Activated gamma-delta T cell treated with Interleukin-2 at 50 U/mL for 16 hours (primary cell): ENCODE results near the gene RIC3.

Experiments used
- DNase-seq: peaks from one replicate; pipeline ENCODE4 v3.0.0-alpha.2; 2020

RIC3 gene

DNA sequence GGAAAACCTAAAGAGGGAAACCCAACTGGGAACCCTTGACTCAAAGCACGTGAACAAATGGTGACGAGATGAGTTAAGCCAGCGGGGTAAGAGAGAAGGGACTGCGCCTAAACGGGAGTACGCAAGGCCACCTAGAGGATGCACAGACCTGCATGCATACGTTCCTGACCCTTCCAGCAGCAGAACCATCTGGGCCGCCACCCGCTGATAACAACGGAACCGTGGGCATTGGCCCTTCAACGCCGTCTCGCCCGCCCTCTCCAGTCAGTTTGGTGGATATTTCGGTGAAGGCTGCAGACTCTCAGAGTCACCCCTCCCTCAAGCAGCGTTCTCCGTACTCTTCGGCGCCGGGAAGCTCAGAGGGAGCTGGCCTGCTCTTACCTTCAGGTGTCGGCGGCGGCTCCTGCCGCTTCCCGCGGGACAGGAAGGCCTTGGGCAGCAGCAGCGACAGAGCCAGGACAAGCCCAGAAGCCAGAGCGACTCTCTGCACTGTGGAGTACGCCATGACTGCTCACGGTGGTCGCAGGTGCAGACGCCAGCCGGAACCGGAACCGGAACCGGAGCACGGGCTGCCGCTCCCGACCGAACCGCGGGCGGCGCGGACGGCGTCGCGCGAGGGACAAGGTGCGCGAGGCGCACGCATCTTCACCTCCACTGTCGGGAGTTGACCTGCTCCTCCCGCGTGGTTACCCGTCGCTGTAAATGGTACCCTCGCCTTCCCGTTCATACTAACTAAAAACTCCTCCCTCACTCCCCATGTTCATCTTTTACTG is at the start of gene RIC3:
RIC3 (minus strand) TSS at position 541 of the 773 bp plus-strand sequence; CDS start at position 505, 36 bp downstream.
- DNase-seq, result peak; percentile 26

DNA sequence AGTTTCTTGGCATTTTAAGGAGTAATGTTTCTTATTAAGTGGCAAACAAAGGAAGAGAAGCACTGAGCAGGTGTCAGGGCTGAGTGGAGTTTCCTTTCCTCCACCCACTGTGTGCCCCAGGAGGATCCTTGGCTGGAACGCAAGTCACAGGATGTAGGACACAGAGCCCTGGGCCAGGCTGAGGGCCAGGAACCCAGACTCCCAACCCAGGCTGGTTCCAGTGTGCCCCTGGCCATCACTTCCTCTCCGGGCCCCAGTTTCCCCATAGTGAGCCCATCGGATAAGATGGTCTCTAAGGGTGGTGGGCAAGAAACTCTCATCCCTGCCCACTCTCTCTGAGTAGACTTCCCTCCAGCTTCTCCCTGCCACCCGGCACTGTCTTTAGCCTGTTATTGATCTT is 49.6 kb upstream of the RIC3 start:
- no peak for DNase-seq

GRCh38 chr11:8217926-8218325 is 49.1 kb upstream of the RIC3 start:
- no peak for DNase-seq

- no peak for DNase-seq
Measured at GRCh38 chr11:8217136-8217535, 48.3 kb upstream of the RIC3 start.

GRCh38 chr11:8213376-8213775 is 44.6 kb upstream of the RIC3 start:
- DNase-seq, result no peak

DNA sequence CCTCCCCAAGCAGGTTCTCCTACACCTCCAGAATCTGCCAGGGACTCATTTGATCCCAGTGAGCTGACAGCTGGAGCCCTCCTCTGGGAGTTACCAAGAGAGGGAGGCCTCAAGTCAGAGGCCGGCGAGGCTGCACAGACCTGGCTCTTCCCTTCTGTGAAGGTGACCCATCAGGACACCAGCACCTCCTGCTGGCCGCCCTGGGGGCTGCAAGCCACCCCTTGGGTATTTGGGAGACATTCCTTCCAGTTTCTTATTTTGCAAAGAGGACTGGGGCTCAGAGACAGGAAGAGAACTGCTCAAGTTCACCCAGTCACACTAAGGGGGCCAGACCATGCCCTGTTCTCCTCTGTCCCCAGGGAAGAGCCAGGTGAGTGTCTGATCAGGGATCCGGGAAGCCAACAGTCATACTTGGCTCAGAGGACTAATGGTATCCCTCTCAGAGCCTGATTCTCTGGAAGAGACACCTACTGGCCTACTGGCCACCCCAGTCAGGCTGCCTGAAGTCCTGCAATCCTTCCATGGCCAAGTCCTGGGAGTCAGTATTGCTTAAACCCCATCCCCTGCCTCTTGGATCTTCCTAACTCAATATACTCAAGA is 40.5 kb upstream of the RIC3 start:
- DNase-seq, result no peak

- no peak for DNase-seq
Measured at GRCh38 chr11:8207080-8208000, 38.5 kb upstream of the RIC3 start.

- DNase-seq, result no peak
Measured at GRCh38 chr11:8206251-8207079, 37.6 kb upstream of the RIC3 start.

GRCh38 chr11:8205566-8205965 is 36.7 kb upstream of the RIC3 start:
- no peak for DNase-seq

- DNase-seq, result no peak
Measured at GRCh38 chr11:8204596-8204995, 35.8 kb upstream of the RIC3 start.

GRCh38 chr11:8204025-8204424 is 35.2 kb upstream of the RIC3 start:
- DNase-seq, result no peak

- DNase-seq, result no peak
Measured at GRCh38 chr11:8203414-8203715, 34.5 kb upstream of the RIC3 start.

GRCh38 chr11:8202516-8203413 is 33.9 kb upstream of the RIC3 start:
- DNase-seq, result no peak

DNA sequence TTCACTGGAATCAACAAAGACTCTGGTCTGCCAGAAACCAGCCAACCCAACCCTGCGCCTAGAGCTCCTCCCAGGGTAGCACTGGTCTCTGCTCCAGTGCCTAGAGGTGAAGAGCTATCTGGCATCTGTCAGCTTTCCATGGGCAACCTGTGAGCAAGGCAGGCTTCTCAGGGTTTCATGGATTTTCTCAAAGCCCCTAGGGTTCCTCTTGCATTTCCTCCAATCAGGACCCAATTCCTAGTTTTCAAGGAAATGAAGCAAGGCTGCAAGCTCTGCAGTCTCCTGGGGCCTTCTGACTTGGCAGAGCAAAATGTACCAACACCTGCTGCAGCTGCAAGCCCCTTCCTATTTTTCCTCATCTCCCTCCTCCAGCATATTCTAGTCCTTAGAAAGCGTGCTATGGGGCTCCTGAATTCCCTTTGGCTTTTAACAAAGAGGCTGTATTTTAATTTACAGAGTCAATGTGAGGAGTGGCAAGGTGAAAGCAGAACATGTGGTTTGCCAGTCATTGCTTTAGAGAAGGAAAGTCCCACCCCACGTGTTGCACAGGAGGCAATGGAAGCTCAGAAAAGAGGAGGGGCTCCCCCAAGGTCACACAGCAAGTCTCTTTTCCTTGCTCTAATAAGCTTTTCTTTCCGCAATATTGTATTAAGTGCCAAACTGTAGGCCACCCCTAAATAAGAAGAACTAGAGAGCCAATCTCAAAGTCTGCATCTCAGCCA is 33.0 kb upstream of the RIC3 start:
- DNase-seq, result no peak

DNA sequence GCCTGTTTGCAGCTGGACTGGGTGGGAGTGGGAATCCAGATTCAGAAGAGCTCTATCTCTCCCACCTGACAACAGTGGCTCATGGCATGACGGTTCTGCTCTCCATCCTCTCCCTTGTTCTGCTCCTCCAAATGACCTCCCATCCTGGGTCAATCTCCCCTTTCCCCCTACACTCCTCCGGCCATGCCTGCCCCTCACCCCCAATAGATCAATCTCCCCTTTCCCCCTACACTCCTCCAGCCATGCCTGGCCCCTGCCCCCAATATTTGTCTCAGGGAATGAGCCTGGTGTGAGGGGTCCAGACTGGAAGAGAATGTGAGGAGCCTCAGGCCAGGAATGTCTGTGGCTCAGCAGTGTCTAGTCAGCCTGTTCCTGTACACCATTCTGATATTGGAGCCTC is 30.9 kb upstream of the RIC3 start:
- no peak for DNase-seq

GRCh38 chr11:8196749-8197148 is 27.9 kb upstream of the RIC3 start:
- no peak for DNase-seq

DNA sequence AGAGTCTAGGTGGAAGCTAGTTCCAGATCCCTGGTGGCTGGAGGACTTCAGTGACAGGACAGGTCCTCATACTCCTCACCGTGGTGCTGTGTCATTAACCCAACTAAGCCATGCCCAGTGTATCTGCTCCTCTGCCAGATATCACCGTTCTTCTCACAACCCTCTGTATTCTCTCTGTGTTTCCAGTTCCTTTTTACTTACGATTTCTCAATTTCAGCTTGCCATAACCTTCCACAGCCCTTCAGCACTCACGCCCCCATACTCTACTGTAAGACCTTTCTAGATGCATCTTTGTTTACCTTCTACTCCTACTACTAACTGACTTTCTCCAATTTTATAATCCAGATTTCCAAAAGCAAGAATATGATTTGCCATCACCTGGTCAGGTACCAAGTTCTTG is 26.1 kb upstream of the RIC3 start:
- no peak for DNase-seq

- no peak for DNase-seq
Measured at GRCh38 chr11:8192896-8193209, 24.0 kb upstream of the RIC3 start.

DNA sequence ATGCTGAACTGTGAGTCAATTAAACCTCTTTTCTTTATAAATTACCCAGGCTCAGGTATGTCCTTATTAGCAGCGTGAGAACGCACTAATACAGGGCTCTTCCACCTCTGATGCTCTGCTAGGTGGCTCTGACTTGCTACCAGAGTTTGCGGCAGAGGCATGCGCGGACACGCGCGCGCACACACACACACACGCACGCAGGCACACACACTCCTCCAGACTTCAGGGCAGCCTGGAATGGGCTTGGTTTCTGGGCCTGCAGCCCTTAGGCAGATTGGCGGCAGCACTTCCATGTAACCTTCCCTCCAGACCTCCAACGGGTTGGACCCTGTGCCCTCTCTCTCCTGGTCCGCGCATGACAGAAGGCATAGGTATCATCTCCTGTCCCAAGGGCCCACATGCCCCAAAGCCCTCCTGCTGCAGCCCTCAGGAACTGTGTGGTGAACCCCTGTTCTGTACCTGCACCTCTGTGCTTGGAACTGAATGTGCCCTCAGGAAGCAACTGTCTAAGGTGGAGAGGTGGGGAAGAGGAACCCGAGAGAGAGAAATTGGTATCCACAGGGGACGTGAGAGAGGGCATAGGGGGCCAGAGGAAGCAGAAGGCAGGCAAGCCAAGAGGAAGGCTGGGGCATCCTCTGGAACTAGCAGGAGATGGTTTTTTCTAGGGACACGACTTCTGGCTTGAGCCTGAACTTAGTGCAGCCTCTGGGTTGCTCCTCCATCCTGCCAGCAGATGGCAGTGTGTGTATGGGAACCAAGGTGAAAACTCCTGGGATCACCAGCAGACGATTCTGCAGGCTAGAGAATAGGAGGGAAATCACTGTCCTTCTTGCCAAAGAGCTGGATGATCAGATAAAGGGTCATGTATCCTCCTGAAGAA is 23.4 kb upstream of the RIC3 start:
- peak; percentile 32 for DNase-seq

GRCh38 chr11:8190431-8190830 is 21.6 kb upstream of the RIC3 start:
- DNase-seq, result no peak
